ENCODE results near the gene DSCAM. TPM values are rescaled to one million over a fixed set of nuclear protein-coding genes. Genes with fewer than 3 reads are reported as not detected.

Gene DSCAM
- total and polyA plus RNA-seq, 12 donors = under 0.01 to 0.11 (median 0.07) TPM; not detected in 5

GRCh38 chr21:40146216-40146837 lies 700.6 kb downstream of the DSCAM start:
- DNase-seq = peak in 1 of 7 donors; percentile 18
- TF ChIP-seq POLR2A (IDR thresholded peaks at IDR 0.05) = no peak
- no peak for TF ChIP-seq CTCF (IDR thresholded peaks at IDR 0.05)
- Histone ChIP-seq H3K4me1 (replicated peaks in 1 of 2) (no peaks in the 10 kb centered on the region), H3K27ac (no peak overlapping the region), H3K36me3 (replicated peaks in 1 of 2) (no peaks in the 10 kb centered on the region), H3K27me3 (no peaks in the 10 kb centered on the region), H3K4me3 (no peak overlapping the region), H3K9me3 (replicated peaks in 1 of 3) (no peaks in the 10 kb centered on the region)
- intact Hi-C loops (cut with DNase I) = loop anchor here (5.0 to 10.0 kb wide), 2 partner anchors 241 to 918 kb away; no protein-coding TSS in a partner anchor
- 43 to 51% (median 46%) methylated on average over 10 of the region's 10 CpGs for WGBS, 4 donors

DNA sequence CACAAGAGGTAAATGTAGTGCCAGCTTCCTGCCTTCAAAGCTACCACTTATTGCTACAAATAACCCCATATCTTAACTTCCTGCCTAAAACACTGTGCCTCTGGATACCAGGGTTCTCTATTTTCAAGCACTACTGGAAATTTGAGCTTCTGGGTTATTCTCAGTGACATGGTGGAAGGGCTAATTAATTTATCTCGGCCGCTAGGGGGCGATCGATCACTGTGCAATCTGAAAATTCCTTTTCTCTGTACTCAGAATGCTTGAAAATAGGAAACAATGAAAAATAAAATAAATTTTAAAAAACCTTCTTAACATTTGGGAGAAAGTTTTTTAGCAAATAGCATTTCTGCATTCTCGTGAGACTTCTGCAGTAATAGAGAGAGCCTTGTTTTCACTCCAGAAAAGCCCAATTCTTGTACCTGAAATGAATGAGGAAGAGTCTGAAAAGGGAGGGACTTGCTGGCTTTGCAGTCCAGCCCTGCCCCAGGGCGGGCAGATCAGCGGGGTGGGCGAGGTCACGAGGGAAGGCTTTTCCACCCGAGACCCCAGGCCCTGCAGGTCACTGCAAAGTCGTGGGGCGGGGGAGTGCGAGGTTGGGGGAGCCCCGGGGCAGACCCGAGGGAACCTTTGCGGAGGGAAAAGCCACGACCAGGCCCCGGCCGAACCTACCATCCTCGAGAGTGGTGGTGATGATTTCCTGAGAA lies 703.0 kb downstream of the DSCAM start:
- WGBS, 4 donors = 8 to 44% (median 40%) methylated on average over 11 to 20 of the region's 20 CpGs
- TF ChIP-seq CTCF (IDR thresholded peaks at IDR 0.05) (peak; percentile 79 to 95 (median 86)), POLR2A (IDR thresholded peaks at IDR 0.05) (no peak)
- no peaks in the 10 kb centered on the region for H3K36me3 ChIP-seq (replicated peaks in 1 of 2)
- no peak overlapping the region for H3K27ac ChIP-seq
- intact Hi-C loops (cut with DNase I) = loop anchor here in 1 of 2 donors (2.0 to 10.0 kb wide), 2 partner anchors 243 to 921 kb away; no protein-coding TSS in a partner anchor
- H3K9me3 ChIP-seq (replicated peaks in 1 of 3) = no peaks in the 10 kb centered on the region
- peak; percentile 45 to 86 (median 69) for DNase-seq
- no peaks in the 10 kb centered on the region for H3K4me1 ChIP-seq (replicated peaks in 1 of 2)
- H3K27me3 ChIP-seq = no peaks in the 10 kb centered on the region
- H3K4me3 ChIP-seq = no peak overlapping the region

GRCh38 chr21:40141621-40142020 lies 705.3 kb downstream of the DSCAM start:
- DNase-seq = no peak
- no peak for TF ChIP-seq CTCF (IDR thresholded peaks at IDR 0.05)
- TF ChIP-seq POLR2A (IDR thresholded peaks at IDR 0.05) = no peak
- no peaks in the 10 kb centered on the region for H3K4me1 ChIP-seq (replicated peaks in 1 of 2)
- H3K27ac ChIP-seq = no peak overlapping the region
- intact Hi-C loops (cut with DNase I) = loop anchor here in 1 of 2 donors (10.0 kb wide), 1 partner anchor 923 kb away; no protein-coding TSS in a partner anchor
- no peaks in the 10 kb centered on the region for H3K27me3 ChIP-seq
- no peaks in the 10 kb centered on the region for H3K36me3 ChIP-seq (replicated peaks in 1 of 2)
- no peak overlapping the region for H3K4me3 ChIP-seq
- WGBS, 4 donors = 65 to 75% (median 71%) methylated on average over 8 of the region's 8 CpGs
- H3K9me3 ChIP-seq (replicated peaks in 1 of 3) = no peaks in the 10 kb centered on the region

DNA sequence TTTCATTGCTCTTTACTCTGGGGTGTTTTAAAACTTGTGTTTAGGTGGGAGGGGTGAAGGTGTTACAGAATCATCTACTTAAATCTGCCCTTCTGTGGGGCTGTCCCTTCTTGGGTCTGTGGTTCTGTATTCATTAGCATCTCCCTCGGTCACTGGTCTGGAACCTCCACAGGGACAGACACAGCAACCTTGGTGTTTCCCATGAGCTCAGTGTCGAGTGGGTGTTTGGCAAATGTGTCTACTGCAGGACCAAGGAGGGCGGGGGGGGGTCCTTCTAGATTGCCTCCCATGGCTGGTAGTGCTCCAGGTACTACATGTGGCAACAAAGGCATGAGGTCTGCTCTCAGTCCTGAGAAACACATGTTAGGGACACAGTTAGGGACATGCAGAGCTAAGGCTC lies 706.3 kb downstream of the DSCAM start:
- no peak overlapping the region for H3K27ac ChIP-seq
- no peaks in the 10 kb centered on the region for H3K9me3 ChIP-seq (replicated peaks in 1 of 3)
- intact Hi-C loops (cut with DNase I) = loop anchor here in 1 of 2 donors (10.0 kb wide), 1 partner anchor 924 kb away; no protein-coding TSS in a partner anchor
- no peaks in the 10 kb centered on the region for H3K27me3 ChIP-seq
- TF ChIP-seq CTCF (IDR thresholded peaks at IDR 0.05) = no peak
- no peak for TF ChIP-seq POLR2A (IDR thresholded peaks at IDR 0.05)
- H3K4me3 ChIP-seq = no peak overlapping the region
- no peak for DNase-seq
- H3K4me1 ChIP-seq (replicated peaks in 1 of 2) = no peaks in the 10 kb centered on the region
- no peaks in the 10 kb centered on the region for H3K36me3 ChIP-seq (replicated peaks in 1 of 2)
- WGBS, 4 donors = 86 to 100% (median 95%) methylated on average over 2 to 3 of the region's 3 CpGs
